SK-N-SH (cell line): ENCODE measurements around the gene SLC5A2.

Experiments used
- JUND ChIP-seq: IDR thresholded peaks from 2 replicates; pipeline ENCODE4 v1.4.0; 2012
- MXI1 ChIP-seq: IDR thresholded peaks from 2 replicates; pipeline ENCODE4 v1.6.1; 2012; ENCODE audit warnings: mild to moderate bottlenecking, low read depth, low read length, improper control_type of control experiment
- PBX3 ChIP-seq: IDR thresholded peaks from 2 replicates; pipeline ENCODE4; 2012
- RCOR1 ChIP-seq: fragments of 150-350 bp; IDR thresholded peaks from 2 replicates; pipeline ENCODE4 v1.6.1; 2017; ENCODE audit warnings: antibody characterized with exemption, low read length
- SIN3A ChIP-seq: IDR thresholded peaks from 2 replicates; pipeline ENCODE4 v1.6.1; 2012; ENCODE audit warnings: low read depth, mild to moderate bottlenecking, low read length, moderate library complexity, borderline replicate concordance
- TAF1 ChIP-seq: IDR thresholded peaks from 2 replicates; pipeline ENCODE4 v1.6.1; 2012; ENCODE audit warnings: low read depth, mild to moderate bottlenecking, low read length, moderate library complexity, borderline replicate concordance
- TF ChIP-seq, protein P1 (sequence below): fragments of 200-600 bp; sonication (generic); IDR thresholded peaks from 2 replicates; pipeline ENCODE4 v1.6.1; 2017; ENCODE audit warnings: antibody characterized with exemption, mild to moderate bottlenecking, moderate library complexity

DNA sequence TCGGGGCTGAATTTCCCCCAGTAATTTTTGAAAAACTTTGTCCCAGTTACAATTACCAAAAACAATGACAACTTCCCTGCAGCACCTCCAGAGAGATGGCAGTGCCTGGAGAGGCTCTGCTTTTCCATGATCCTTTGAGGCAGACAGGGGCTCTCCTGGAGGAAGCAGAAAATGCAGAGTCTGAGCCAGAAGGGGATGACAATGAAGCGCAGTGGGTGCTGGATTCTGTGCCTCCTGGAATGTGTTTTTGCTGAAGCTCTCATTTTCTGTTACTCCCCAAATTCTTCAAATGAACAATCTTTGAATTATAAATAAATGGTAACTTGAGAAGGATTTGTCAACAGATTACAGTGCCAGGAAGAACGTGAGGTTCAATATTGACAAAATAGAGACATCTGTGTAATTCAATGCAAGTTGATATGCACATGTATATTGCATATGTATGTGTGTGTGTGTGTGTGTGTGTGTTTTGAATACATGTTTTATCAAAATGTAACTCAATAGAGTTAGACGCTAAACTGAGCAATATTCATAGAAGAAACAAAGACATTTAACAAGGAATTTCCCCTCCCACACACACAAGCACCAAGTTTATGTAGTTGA lies 35.0 kb downstream of the SLC5A2 start:
- TF ChIP-seq MXI1 (no peak), RCOR1 (no peak), JUND (no peak), PBX3 (no peak), TAF1 (no peak), SIN3A (no peak)
- TF ChIP-seq, protein P1, sequence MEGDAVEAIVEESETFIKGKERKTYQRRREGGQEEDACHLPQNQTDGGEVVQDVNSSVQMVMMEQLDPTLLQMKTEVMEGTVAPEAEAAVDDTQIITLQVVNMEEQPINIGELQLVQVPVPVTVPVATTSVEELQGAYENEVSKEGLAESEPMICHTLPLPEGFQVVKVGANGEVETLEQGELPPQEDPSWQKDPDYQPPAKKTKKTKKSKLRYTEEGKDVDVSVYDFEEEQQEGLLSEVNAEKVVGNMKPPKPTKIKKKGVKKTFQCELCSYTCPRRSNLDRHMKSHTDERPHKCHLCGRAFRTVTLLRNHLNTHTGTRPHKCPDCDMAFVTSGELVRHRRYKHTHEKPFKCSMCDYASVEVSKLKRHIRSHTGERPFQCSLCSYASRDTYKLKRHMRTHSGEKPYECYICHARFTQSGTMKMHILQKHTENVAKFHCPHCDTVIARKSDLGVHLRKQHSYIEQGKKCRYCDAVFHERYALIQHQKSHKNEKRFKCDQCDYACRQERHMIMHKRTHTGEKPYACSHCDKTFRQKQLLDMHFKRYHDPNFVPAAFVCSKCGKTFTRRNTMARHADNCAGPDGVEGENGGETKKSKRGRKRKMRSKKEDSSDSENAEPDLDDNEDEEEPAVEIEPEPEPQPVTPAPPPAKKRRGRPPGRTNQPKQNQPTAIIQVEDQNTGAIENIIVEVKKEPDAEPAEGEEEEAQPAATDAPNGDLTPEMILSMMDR: no peak
